GM23338 (cell line): ENCODE results near the gene ADH5. TPM values are rescaled to one million over a fixed set of nuclear protein-coding genes. Genes with fewer than 3 reads are reported as not detected.
A peak's percentile ranks its signal among the peaks of the same experiment; 100 is the strongest.

Experiments
- ATAC-seq: fragments of 200-7000 bp; cut with Tn5 transposase; 3 replicates; pipeline ENCODE4 v1.9.1; 2020
- DNase-seq: peaks from one replicate; pipeline ENCODE4 v3.0.0-alpha.2; 2015; ENCODE audit warnings: low spot score
- H2AFZ ChIP-seq: fragments of 200-600 bp; sonication (generic); 2 replicates; pipeline ENCODE4 v1.8.0; 2016; ENCODE audit warnings: antibody characterized with exemption, mild to moderate bottlenecking, moderate library complexity
- H3F3A ChIP-seq: fragments of 200-600 bp; sonication (generic); replicated peaks from 2 replicates; pipeline ENCODE4 v1.8.0; 2017; ENCODE audit warnings: antibody characterized with exemption, mixed run types, low read depth
- H3K27ac ChIP-seq: fragments of 200-600 bp; sonication (generic); 2 replicates; pipeline ENCODE4 v1.6.1; 2016; ENCODE audit warnings: low read depth
- H3K27me3 ChIP-seq: fragments of 200-600 bp; sonication (generic); 2 replicates; pipeline ENCODE4 v1.8.0; 2016; ENCODE audit warnings: mild to moderate bottlenecking, mixed run types, moderate library complexity; ENCODE audit not compliant: insufficient read depth
- H3K36me3 ChIP-seq: fragments of 200-600 bp; sonication (generic); 2 replicates; pipeline ENCODE4 v1.8.0; 2016; ENCODE audit warnings: mild to moderate bottlenecking; ENCODE audit not compliant: insufficient read depth
- H3K4me1 ChIP-seq: fragments of 200-600 bp; sonication (generic); 2 replicates; pipeline ENCODE4 v1.8.0; 2016; ENCODE audit warnings: mild to moderate bottlenecking, moderate library complexity; ENCODE audit not compliant: insufficient read depth
- H3K4me2 ChIP-seq: fragments of 200-600 bp; sonication (generic); 2 replicates; pipeline ENCODE4 v1.7.1; 2017; ENCODE audit warnings: mixed run types
- H3K4me3 ChIP-seq: fragments of 200-600 bp; sonication (generic); 2 replicates; pipeline ENCODE4 v1.6.1; 2016; ENCODE audit warnings: mixed run types
- H3K79me2 ChIP-seq: fragments of 200-600 bp; sonication (generic); replicated peaks from 2 replicates; pipeline ENCODE4 v1.8.0; 2017; ENCODE audit warnings: mild to moderate bottlenecking; ENCODE audit not compliant: insufficient read depth
- H3K9me2 ChIP-seq: fragments of 200-600 bp; sonication (generic); 2 replicates; pipeline ENCODE4 v1.8.0; 2017; ENCODE audit not compliant: insufficient read depth
- H4K20me1 ChIP-seq: fragments of 200-600 bp; sonication (generic); replicated peaks from 2 replicates; pipeline ENCODE4 v1.8.0; 2017; ENCODE audit warnings: mild to moderate bottlenecking; ENCODE audit not compliant: insufficient read depth
- H3K27ac Mint-ChIP-seq: 2 replicates; pipeline ENCODE4 v1.8.0; 2020; ENCODE audit warnings: inconsistent platforms, mild to moderate bottlenecking, moderate library complexity, mixed read lengths
- H3K27me3 Mint-ChIP-seq: 3 replicates; pipeline ENCODE4 v1.8.0; 2022; ENCODE audit warnings: low read depth, mild to moderate bottlenecking, moderate library complexity, mixed read lengths, inconsistent platforms; ENCODE audit not compliant: insufficient read depth, poor library complexity
- H3K36me3 Mint-ChIP-seq: 3 replicates; pipeline ENCODE4 v1.8.0; 2021; ENCODE audit warnings: low read depth, mild to moderate bottlenecking, inconsistent platforms, moderate library complexity, mixed read lengths
- H3K4me1 Mint-ChIP-seq: 3 replicates; pipeline ENCODE4 v1.8.0; 2020; ENCODE audit warnings: mild to moderate bottlenecking, inconsistent platforms, mixed read lengths
- H3K4me3 Mint-ChIP-seq: 3 replicates; pipeline ENCODE4 v1.8.0; 2021; ENCODE audit warnings: moderate library complexity, mild to moderate bottlenecking, inconsistent platforms, mixed read lengths
- H3K9me3 Mint-ChIP-seq: 3 replicates; pipeline ENCODE4 v1.8.0; 2020; ENCODE audit warnings: moderate library complexity, mild to moderate bottlenecking, inconsistent platforms, mixed read lengths
- CREB1 ChIP-seq: fragments of 250-450 bp; sonication (Bioruptor Pico); IDR thresholded peaks from 2 replicates; pipeline ENCODE4 v1.5.0; 2020; ENCODE audit warnings: low read depth, mild to moderate bottlenecking, moderate library complexity
- CTCF ChIP-seq, 2 experiments: fragments of 200-600 bp in 1 of 2; sonication (generic) in 1 of 2; conservative IDR thresholded peaks; 2 replicates each; pipeline versions ENCODE4 v1.5.1 to v1.6.1; 2016 to 2017; ENCODE audit warnings: antibody characterized with exemption in 2 of 2, low read depth in 2 of 2, mild to moderate bottlenecking in 2 of 2, moderate library complexity in 1 of 2
- ETS1 ChIP-seq: IDR thresholded peaks from 2 replicates; pipeline ENCODE4 v1.6.1; 2016; ENCODE audit warnings: antibody characterized with exemption
- EZH2 ChIP-seq: fragments of 200-600 bp; sonication (generic); IDR thresholded peaks from one replicate; pipeline ENCODE4 v1.8.0; 2017; ENCODE audit warnings: antibody characterized with exemption, mild to moderate bottlenecking, low read depth; ENCODE audit not compliant: unreplicated experiment
- EZH2phosphoT487 ChIP-seq: fragments of 200-600 bp; sonication (generic); IDR thresholded peaks from one replicate; pipeline ENCODE4 v1.8.1; 2018; ENCODE audit warnings: antibody characterized with exemption; ENCODE audit not compliant: unreplicated experiment
- JUNB ChIP-seq: IDR thresholded peaks from one replicate; pipeline ENCODE4 v1.6.1; 2016; ENCODE audit warnings: antibody characterized with exemption; ENCODE audit not compliant: unreplicated experiment
- NANOG ChIP-seq: IDR thresholded peaks from 2 replicates; pipeline ENCODE4 v1.6.1; 2016; ENCODE audit warnings: antibody characterized with exemption, borderline replicate concordance
- POLR2AphosphoS5 ChIP-seq: IDR thresholded peaks from 2 replicates; pipeline ENCODE4 v1.6.1; 2016; ENCODE audit warnings: antibody characterized with exemption, low read depth
- REST ChIP-seq: IDR thresholded peaks from one replicate; pipeline ENCODE4 v1.6.1; 2018; ENCODE audit warnings: antibody characterized with exemption; ENCODE audit not compliant: unreplicated experiment
- STAT1 ChIP-seq: IDR thresholded peaks from one replicate; pipeline ENCODE4 v1.6.1; 2016; ENCODE audit warnings: antibody characterized with exemption; ENCODE audit not compliant: unreplicated experiment
- ZNF114 ChIP-seq: fragments of 250-450 bp; sonication (Bioruptor Pico); IDR thresholded peaks from 2 replicates; pipeline ENCODE4 v1.5.0; 2020; ENCODE audit warnings: mild to moderate bottlenecking, moderate library complexity
- ZNF331 ChIP-seq: fragments of 250-450 bp; sonication (Bioruptor Pico); IDR thresholded peaks from 2 replicates; pipeline ENCODE4 v1.5.0; 2020; ENCODE audit warnings: low read depth, mild to moderate bottlenecking, moderate library complexity
- ZNF462 ChIP-seq: fragments of 250-450 bp; sonication (Bioruptor Pico); IDR thresholded peaks from 2 replicates; pipeline ENCODE4 v1.5.0; 2020; ENCODE audit warnings: mild to moderate bottlenecking, moderate library complexity
- polyA plus RNA-seq: library from polyadenylated mRNA; unstranded; fragments of >200 nt; fragmentation: Nextera tagmentation; extraction: Ambion mirVana; gene quantifications from 2 replicates; pipeline ENCODE4 v1.2.1, GENCODE V29; 2016
- total RNA-seq: library from RNA; depleted of rRNA; stranded (reverse); fragments of >200 nt; shearing (Covaris generic); gene quantifications from 2 replicates; pipeline ENCODE4 v1.2.3, GENCODE V29; 2014

The ADH5 gene
- total and polyA plus RNA-seq, 2 experiments from 2014 or later: 224 to 250 TPM

GRCh38 chr4:99054428-99054994 is 34.1 kb downstream of the ADH5 start:
- no peak overlapping the region for H3K4me2 ChIP-seq
- no peak overlapping the region for H2AFZ ChIP-seq
- peaks cover 25% of the 10 kb centered on the region for H3K79me2 ChIP-seq
- H3K27ac ChIP-seq: peak overlapping the region; percentile 68
- Mint-ChIP-seq H3K27ac (peak overlapping the region; percentile 41; the same call in 1 of the 2 replicates), H3K4me1 (peaks cover 6% of the 10 kb centered on the region), H3K36me3 (peaks cover 68% of the 10 kb centered on the region), H3K4me3 (no peak overlapping the region), H3K9me3 (0 out of 3 replicates have a peak, but pooled peaks cover 2% of the 10 kb centered on the region), H3K27me3 (peaks cover under 1% of the 10 kb centered on the region)
- H3K9me2 ChIP-seq: no peaks in the 10 kb centered on the region
- no peak for DNase-seq
- ATAC-seq: no peak
- H3K27me3 ChIP-seq: no peaks in the 10 kb centered on the region
- H3K4me1 ChIP-seq: peaks cover 3% of the 10 kb centered on the region; the same call in 1 of the 2 replicates
- H3F3A ChIP-seq: no peaks in the 10 kb centered on the region
- TF ChIP-seq POLR2AphosphoS5 (no peak), EZH2phosphoT487 (no peak), EZH2 (no peak), ZNF331 (CRISPR knock-in tag) (no peak), STAT1 (no peak), ZNF462 (CRISPR knock-in tag) (no peak), JUNB (no peak), REST (no peak), NANOG (no peak), ZNF114 (no peak), CTCF (conservative IDR thresholded peaks at IDR 0.05; ENCODE audit: low read depth in 2 of 2) (no peak), CREB1 (no peak), ETS1 (no peak)
- H3K36me3 ChIP-seq: peaks cover 38% of the 10 kb centered on the region
- peaks cover 28% of the 10 kb centered on the region; the same call in 1 of the 2 replicates for H4K20me1 ChIP-seq
- no peak overlapping the region for H3K4me3 ChIP-seq
